Trophoblast cell (in vitro differentiated cells and primary cell): ENCODE results near the gene SPATA21.

Experiments used
- DNase-seq, 2 donors: peaks; one replicate each; pipeline ENCODE4 v3.0.0-alpha.2; 2016
- H2AFZ ChIP-seq: 2 replicates; pipeline ENCODE4 v1.6.1; 2013; ENCODE audit warnings: low read length, moderate library complexity, mild to moderate bottlenecking; ENCODE audit not compliant: insufficient read depth, poor library complexity
- H2AK5ac ChIP-seq: 2 replicates; pipeline ENCODE4 v1.6.1; 2013; ENCODE audit warnings: mild to moderate bottlenecking, low read length
- H2BK120ac ChIP-seq: 2 replicates; pipeline ENCODE4 v1.6.1; 2013; ENCODE audit warnings: low read length, mild to moderate bottlenecking, moderate library complexity; ENCODE audit not compliant: insufficient read depth, poor library complexity
- H2BK12ac ChIP-seq: 2 replicates; pipeline ENCODE4 v1.6.1; 2013; ENCODE audit warnings: mild to moderate bottlenecking, low read length, moderate library complexity
- H2BK5ac ChIP-seq: 2 replicates; pipeline ENCODE4 v1.6.1; 2013; ENCODE audit warnings: low read length, low read depth, moderate library complexity, mild to moderate bottlenecking; ENCODE audit not compliant: poor library complexity
- H3K14ac ChIP-seq: 2 replicates; pipeline ENCODE4 v1.6.1; 2013; ENCODE audit warnings: mild to moderate bottlenecking, low read length
- H3K18ac ChIP-seq: 2 replicates; pipeline ENCODE4 v1.6.1; 2013; ENCODE audit warnings: mild to moderate bottlenecking, low read length
- H3K23ac ChIP-seq: 2 replicates; pipeline ENCODE4 v1.6.1; 2013; ENCODE audit warnings: low read length
- H3K27ac ChIP-seq: 2 replicates; pipeline ENCODE4 v1.5.1; 2013; ENCODE audit warnings: low read depth, mild to moderate bottlenecking, inconsistent platforms, low read length, moderate library complexity
- H3K27me3 ChIP-seq: 2 replicates; pipeline ENCODE4 v1.6.1; 2013; ENCODE audit warnings: inconsistent platforms, mild to moderate bottlenecking, low read length, moderate library complexity; ENCODE audit not compliant: insufficient read depth
- H3K36me3 ChIP-seq, 2 experiments: 1 replicate in 1 of 2; 2 replicates in 1 of 2; pipeline ENCODE4 v1.6.1; 2013; ENCODE audit warnings: low read length in 2 of 2, mild to moderate bottlenecking in 2 of 2, moderate library complexity in 1 of 2; ENCODE audit not compliant: insufficient read depth in 2 of 2, control insufficient read depth in 1 of 2
- H3K4ac ChIP-seq: 2 replicates; pipeline ENCODE4 v1.6.1; 2013; ENCODE audit warnings: low read depth, mild to moderate bottlenecking, low read length, moderate library complexity
- H3K4me1 ChIP-seq, 2 experiments: 1 replicate in 1 of 2; 2 replicates in 1 of 2; pipeline ENCODE4 v1.6.1; 2013; ENCODE audit warnings: low read length in 2 of 2, mild to moderate bottlenecking in 2 of 2, moderate library complexity in 1 of 2; ENCODE audit not compliant: insufficient read depth in 2 of 2, control insufficient read depth in 1 of 2
- H3K4me2 ChIP-seq: 2 replicates; pipeline ENCODE4 v1.6.1; 2013; ENCODE audit warnings: inconsistent platforms, mild to moderate bottlenecking, low read length, moderate library complexity
- H3K4me3 ChIP-seq: 2 replicates; pipeline ENCODE4 v1.5.1; 2013; ENCODE audit warnings: mild to moderate bottlenecking, low read depth, low read length, inconsistent platforms
- H3K79me1 ChIP-seq: one replicate; pipeline ENCODE4 v1.6.1; 2013; ENCODE audit warnings: low read length
- H3K79me2 ChIP-seq: 2 replicates; pipeline ENCODE4 v1.6.1; 2013; ENCODE audit warnings: low read length, mild to moderate bottlenecking; ENCODE audit not compliant: control insufficient read depth, insufficient read depth, poor library complexity
- H3K9ac ChIP-seq: 2 replicates; pipeline ENCODE4 v1.6.1; 2013; ENCODE audit warnings: mild to moderate bottlenecking, low read length
- H3K9me3 ChIP-seq: 2 replicates; pipeline ENCODE4 v1.6.1; 2013; ENCODE audit warnings: low read depth, mild to moderate bottlenecking, control low read depth, inconsistent platforms, low read length; ENCODE audit not compliant: insufficient read depth
- H4K12ac ChIP-seq: 2 replicates; pipeline ENCODE4 v1.6.1; 2013; ENCODE audit warnings: low read depth, mild to moderate bottlenecking, low read length, moderate library complexity
- H4K8ac ChIP-seq: 2 replicates; pipeline ENCODE4 v1.6.1; 2013; ENCODE audit warnings: low read depth, mild to moderate bottlenecking, low read length, moderate library complexity
- H4K91ac ChIP-seq: one replicate; pipeline ENCODE4 v1.6.1; 2013; ENCODE audit warnings: low read depth, mild to moderate bottlenecking, low read length, moderate library complexity
- WGBS: extraction: QIAGEN DNeasy Blood & Tissue Kit; methylation state at CpG from one replicate; pipeline ENCODE4 v1.1.7; 2013; ENCODE audit warnings: missing lambda C conversion rate; ENCODE audit not compliant: insufficient read length, insufficient coverage; ENCODE audit errors: extremely low coverage; 5-methylcytosine and 5-hydroxymethylcytosine counted together

The SPATA21 gene

GRCh38 chr1:16410803-16411202 is 26.4 kb downstream of the SPATA21 start:
- WGBS = no CpG with 5 or more reads among the region's 5 CpGs
- Histone ChIP-seq H4K8ac (no peak overlapping the region), H3K79me1 (no peaks in the 10 kb centered on the region), H4K12ac (no peak overlapping the region), H3K4me3 (no peak overlapping the region), H3K36me3 (no peaks in the 10 kb centered on the region), H2AK5ac (no peak overlapping the region), H3K9ac (no peak overlapping the region), H3K23ac (no peak overlapping the region), H2BK120ac (no peak overlapping the region), H2BK12ac (no peak overlapping the region), H4K91ac (no peak overlapping the region), H2AFZ (no peak overlapping the region), H3K27me3 (no peaks in the 10 kb centered on the region), H3K18ac (no peak overlapping the region), H3K79me2 (no peaks in the 10 kb centered on the region), H2BK5ac (no peak overlapping the region), H3K14ac (no peak overlapping the region), H3K9me3 (no peaks in the 10 kb centered on the region), H3K27ac (no peak overlapping the region), H3K4ac (no peak overlapping the region), H3K4me1 (no peaks in the 10 kb centered on the region), H3K4me2 (no peak overlapping the region)
- no peak for DNase-seq

DNA sequence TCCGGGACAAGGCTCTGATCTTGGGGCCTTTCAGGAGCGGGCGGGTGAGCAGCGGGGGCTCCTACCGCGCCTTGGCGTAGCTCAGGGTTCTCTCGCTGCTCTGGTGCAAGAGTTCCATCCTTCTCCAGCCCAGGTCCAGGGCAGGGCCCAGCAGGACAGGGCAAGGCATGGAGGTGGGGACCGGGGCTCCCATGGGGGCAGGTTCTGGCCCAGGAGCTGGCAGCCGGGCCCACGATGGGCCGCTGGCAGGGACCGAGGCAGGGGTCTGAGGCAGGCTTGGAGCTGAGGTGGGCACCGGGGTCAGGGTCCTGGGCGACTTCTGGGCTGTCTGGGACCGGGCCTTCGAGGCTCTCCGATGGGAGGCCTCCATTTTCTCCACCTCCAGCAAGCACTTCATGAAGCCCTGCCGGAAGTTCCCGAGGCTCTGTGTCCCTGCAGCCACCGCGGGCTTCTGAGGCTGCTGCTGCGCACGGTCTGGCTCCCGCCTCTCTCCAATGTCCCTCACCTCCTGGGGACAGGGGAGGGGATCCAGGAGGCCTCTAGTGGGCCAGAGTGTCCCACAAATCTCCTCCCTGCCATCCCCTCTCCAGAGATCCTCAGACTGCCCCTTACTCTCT is 27.6 kb downstream of the SPATA21 start:
- Histone ChIP-seq H2BK5ac (no peak overlapping the region), H3K36me3 (no peaks in the 10 kb centered on the region), H3K9ac (no peak overlapping the region), H3K4ac (no peak overlapping the region), H3K9me3 (no peaks in the 10 kb centered on the region), H3K79me1 (no peaks in the 10 kb centered on the region), H2AFZ (no peak overlapping the region), H2AK5ac (no peak overlapping the region), H3K27me3 (no peaks in the 10 kb centered on the region), H4K8ac (no peak overlapping the region), H3K27ac (no peak overlapping the region), H4K91ac (no peak overlapping the region), H3K18ac (no peak overlapping the region), H3K79me2 (no peaks in the 10 kb centered on the region), H2BK12ac (no peak overlapping the region), H3K23ac (no peak overlapping the region), H3K4me2 (no peak overlapping the region), H3K4me1 (no peaks in the 10 kb centered on the region), H2BK120ac (no peak overlapping the region), H3K14ac (no peak overlapping the region), H4K12ac (no peak overlapping the region), H3K4me3 (no peak overlapping the region)
- WGBS = no CpG with 5 or more reads among the region's 25 CpGs
- no peak for DNase-seq

DNA sequence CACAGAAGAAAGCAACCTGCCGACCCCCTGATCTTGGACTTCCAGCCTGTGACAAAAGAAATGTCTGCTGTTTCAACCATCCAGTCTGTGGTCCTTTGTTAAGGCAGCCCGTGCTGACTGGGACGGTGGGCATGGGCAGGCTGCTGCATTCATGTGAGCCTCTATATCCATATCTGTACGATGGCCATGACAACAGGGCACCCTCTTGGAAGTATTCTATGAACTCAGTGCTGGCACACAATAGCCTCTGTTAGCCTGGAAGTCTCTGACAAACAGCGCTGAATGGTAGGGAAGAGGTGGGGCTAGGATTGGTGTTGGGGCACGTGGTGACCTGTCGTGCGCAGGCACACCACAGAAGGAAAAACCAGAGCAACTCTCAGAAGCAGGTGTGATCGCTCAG is 30.4 kb downstream of the SPATA21 start:
- no peak overlapping the region for H2BK120ac ChIP-seq
- no peaks in the 10 kb centered on the region for H3K36me3 ChIP-seq
- no peak overlapping the region for H4K8ac ChIP-seq
- H3K9me3 ChIP-seq = no peaks in the 10 kb centered on the region
- H2AFZ ChIP-seq = no peak overlapping the region
- H3K18ac ChIP-seq = no peak overlapping the region
- no peak overlapping the region for H2BK5ac ChIP-seq
- no peak overlapping the region for H3K4me3 ChIP-seq
- no peaks in the 10 kb centered on the region for H3K79me2 ChIP-seq
- no peak overlapping the region for H3K9ac ChIP-seq
- peaks cover 0 to 2% of the 10 kb centered on the region in 2 experiments for H3K4me1 ChIP-seq
- no peaks in the 10 kb centered on the region for H3K27me3 ChIP-seq
- H2BK12ac ChIP-seq = no peak overlapping the region
- no peak for DNase-seq
- H3K4ac ChIP-seq = no peak overlapping the region
- H4K91ac ChIP-seq = no peak overlapping the region
- no CpG with 5 or more reads among the region's 9 CpGs for WGBS
- H2AK5ac ChIP-seq = no peak overlapping the region
- no peak overlapping the region for H3K27ac ChIP-seq
- no peak overlapping the region for H3K23ac ChIP-seq
- H4K12ac ChIP-seq = no peak overlapping the region
- no peak overlapping the region for H3K14ac ChIP-seq
- no peak overlapping the region for H3K4me2 ChIP-seq
- no peaks in the 10 kb centered on the region for H3K79me1 ChIP-seq

DNA sequence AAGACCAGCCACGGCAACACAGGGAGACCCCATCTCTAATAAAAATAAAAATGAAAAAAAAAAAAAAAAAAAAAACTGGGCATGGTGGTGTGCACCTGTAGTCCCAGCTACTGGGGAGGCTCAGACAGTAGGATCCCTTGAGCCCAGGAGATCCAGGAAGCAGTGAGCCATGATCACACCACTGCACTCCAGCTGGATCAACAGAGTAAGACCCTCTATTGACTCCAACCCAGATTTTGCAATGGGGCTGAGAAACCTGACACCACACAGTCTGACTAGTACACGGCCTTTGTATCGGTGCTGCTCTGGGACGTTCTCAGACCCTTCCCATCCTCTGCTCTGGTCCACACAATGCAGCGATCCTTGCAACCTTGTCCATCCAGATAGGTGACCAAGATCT is 31.8 kb downstream of the SPATA21 start:
- DNase-seq = no peak
- Histone ChIP-seq H2BK120ac (no peak overlapping the region), H3K4me2 (no peak overlapping the region), H3K18ac (no peak overlapping the region), H3K79me1 (no peaks in the 10 kb centered on the region), H3K4me1 (peaks cover 0 to 2% of the 10 kb centered on the region in 2 experiments), H4K91ac (no peak overlapping the region), H3K27me3 (no peaks in the 10 kb centered on the region), H3K14ac (no peak overlapping the region), H3K9ac (no peak overlapping the region), H3K9me3 (no peaks in the 10 kb centered on the region), H3K23ac (no peak overlapping the region), H3K4me3 (no peak overlapping the region), H4K12ac (no peak overlapping the region), H2BK5ac (no peak overlapping the region), H2BK12ac (no peak overlapping the region), H2AFZ (no peak overlapping the region), H3K36me3 (peaks cover 0 to 4% of the 10 kb centered on the region in 2 experiments), H3K4ac (no peak overlapping the region), H4K8ac (no peak overlapping the region), H3K27ac (no peak overlapping the region), H2AK5ac (no peak overlapping the region), H3K79me2 (no peaks in the 10 kb centered on the region)
- WGBS = no CpG with 5 or more reads among the region's 5 CpGs
